Thyroid gland (tissue), 4 donors: ENCODE data around the gene UNC45B. TPM values are rescaled to one million over a fixed set of nuclear protein-coding genes. Genes with fewer than 3 reads are reported as not detected.

Source experiments
- DNase-seq, 2 donors: peaks; one replicate each; pipeline ENCODE4 v3.0.0-alpha.2; 2019
- H3K27ac ChIP-seq, 3 donors: fragments of 200-600 bp; sonication (generic); 1 replicate in 2 of 3; 2 replicates in 1 of 3; pipeline ENCODE4 v1.5.1; 2016 to 2019; ENCODE audit warnings: mild to moderate bottlenecking in 1 of 3, moderate library complexity in 1 of 3
- H3K27me3 ChIP-seq: fragments of 200-600 bp; sonication (generic); one replicate; pipeline ENCODE4 v1.5.1; 2019
- H3K36me3 ChIP-seq, 2 donors: fragments of 200-600 bp; sonication (generic); one replicate each; pipeline ENCODE4 v1.5.1; 2016 to 2019
- H3K4me1 ChIP-seq, 2 donors: fragments of 200-600 bp; sonication (generic); one replicate each; pipeline ENCODE4 v1.5.1; 2017 to 2019
- H3K4me3 ChIP-seq, 3 donors: fragments of 200-600 bp; sonication (generic); replicated peaks in 1 of 3; 1 replicate in 2 of 3; 2 replicates in 1 of 3; pipeline ENCODE4 v1.5.1; 2016; ENCODE audit warnings: mild to moderate bottlenecking in 1 of 3
- H3K9me3 ChIP-seq: fragments of 200-600 bp; sonication (generic); one replicate; pipeline ENCODE4 v1.5.1; 2017
- POLR2A ChIP-seq, 2 donors: fragments of 450-650 bp; IDR thresholded peaks; one replicate each; pipeline ENCODE4 v1.6.1; 2017; ENCODE audit warnings: antibody characterized with exemption in 2 of 2, mild to moderate bottlenecking in 2 of 2, moderate library complexity in 1 of 2
- WGBS, 2 donors: methylation state at CpG; one replicate each; pipeline ENCODE4 v1.1.5; 2017; 5-methylcytosine and 5-hydroxymethylcytosine counted together
- intact Hi-C: fragments of 100-400 bp; cut with DNase I; formaldehyde crosslinking; loops from one replicate; pipeline ENCODE4 v1.15.1; 2023
- total RNA-seq, 4 donors: library from RNA; depleted of rRNA; stranded (reverse); fragments of >200 nt; gene quantifications; one replicate each; pipeline ENCODE4 v1.2.3, GENCODE V29; 2016
- TF ChIP-seq, protein P1 (sequence below), 6 experiments: fragments of 200-600 bp in 3 of 6; fragments of 450-650 bp in 3 of 6; sonication (generic) in 3 of 6; IDR thresholded peaks; one replicate each; pipeline ENCODE4 v1.5.1; 2016 to 2019; ENCODE audit warnings: antibody characterized with exemption in 6 of 6, mild to moderate bottlenecking in 2 of 6, inconsistent platforms in 1 of 6, moderate library complexity in 1 of 6

Gene UNC45B
- not detected for total RNA-seq

GRCh38 chr17:35147375-35147905 lies at the start of gene UNC45B:
UNC45B (plus strand) TSS chr17:35147817; CDS start chr17:35148264, 447 bp downstream.
- intact Hi-C loops, result no loop called here
- WGBS, 2 donors, result 63 to 75% methylated on average over 4 of the region's 4 CpGs
- TF ChIP-seq, protein P1, sequence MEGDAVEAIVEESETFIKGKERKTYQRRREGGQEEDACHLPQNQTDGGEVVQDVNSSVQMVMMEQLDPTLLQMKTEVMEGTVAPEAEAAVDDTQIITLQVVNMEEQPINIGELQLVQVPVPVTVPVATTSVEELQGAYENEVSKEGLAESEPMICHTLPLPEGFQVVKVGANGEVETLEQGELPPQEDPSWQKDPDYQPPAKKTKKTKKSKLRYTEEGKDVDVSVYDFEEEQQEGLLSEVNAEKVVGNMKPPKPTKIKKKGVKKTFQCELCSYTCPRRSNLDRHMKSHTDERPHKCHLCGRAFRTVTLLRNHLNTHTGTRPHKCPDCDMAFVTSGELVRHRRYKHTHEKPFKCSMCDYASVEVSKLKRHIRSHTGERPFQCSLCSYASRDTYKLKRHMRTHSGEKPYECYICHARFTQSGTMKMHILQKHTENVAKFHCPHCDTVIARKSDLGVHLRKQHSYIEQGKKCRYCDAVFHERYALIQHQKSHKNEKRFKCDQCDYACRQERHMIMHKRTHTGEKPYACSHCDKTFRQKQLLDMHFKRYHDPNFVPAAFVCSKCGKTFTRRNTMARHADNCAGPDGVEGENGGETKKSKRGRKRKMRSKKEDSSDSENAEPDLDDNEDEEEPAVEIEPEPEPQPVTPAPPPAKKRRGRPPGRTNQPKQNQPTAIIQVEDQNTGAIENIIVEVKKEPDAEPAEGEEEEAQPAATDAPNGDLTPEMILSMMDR (IDR thresholded peaks at IDR 0.05), result no peak
- no peak for TF ChIP-seq POLR2A (IDR thresholded peaks at IDR 0.05)
- H3K4me1 ChIP-seq, result peaks cover 0 to 1% of the 10 kb centered on the region in 2 donors
- no peaks in the 10 kb centered on the region for H3K9me3 ChIP-seq
- no peak within 1 kb of the TSS for H3K27ac ChIP-seq
- no peaks in the 10 kb centered on the region for H3K36me3 ChIP-seq
- H3K27me3 ChIP-seq, result no peaks in the 10 kb centered on the region
- DNase-seq, result no peak
- no peak within 1 kb of the TSS for H3K4me3 ChIP-seq

GRCh38 chr17:35099908-35100307 lies 47.7 kb upstream of the UNC45B start:
- Histone ChIP-seq H3K4me1 (no peaks in the 10 kb centered on the region), H3K27me3 (no peaks in the 10 kb centered on the region), H3K27ac (no peak overlapping the region), H3K36me3 (peaks cover 13 to 23% of the 10 kb centered on the region in 2 donors), H3K4me3 (no peak overlapping the region), H3K9me3 (no peaks in the 10 kb centered on the region)
- TF ChIP-seq, protein P1 (IDR thresholded peaks at IDR 0.05), result no peak
- no peak for TF ChIP-seq POLR2A (IDR thresholded peaks at IDR 0.05)
- intact Hi-C loops, result no loop called here
- WGBS, 2 donors, result 92 to 95% methylated on average over 3 of the region's 3 CpGs
- no peak for DNase-seq

- no peaks in the 10 kb centered on the region for H3K4me1 ChIP-seq
- H3K27ac ChIP-seq, result no peak overlapping the region
- H3K27me3 ChIP-seq, result no peaks in the 10 kb centered on the region
- no peak for TF ChIP-seq POLR2A (IDR thresholded peaks at IDR 0.05)
- TF ChIP-seq, protein P1 (IDR thresholded peaks at IDR 0.05), result no peak
- H3K9me3 ChIP-seq, result no peaks in the 10 kb centered on the region
- intact Hi-C loops, result no loop called here
- peaks cover 17 to 26% of the 10 kb centered on the region in 2 donors for H3K36me3 ChIP-seq
- DNase-seq, result no peak
- H3K4me3 ChIP-seq, result no peak overlapping the region
- WGBS, 2 donors, result 97 to 99% methylated on average over 10 to 14 of the region's 14 CpGs
Measured at GRCh38 chr17:35101036-35101435, 46.6 kb upstream of the UNC45B start.

- H3K9me3 ChIP-seq, result no peaks in the 10 kb centered on the region
- H3K4me3 ChIP-seq, result no peak overlapping the region
- no peak overlapping the region for H3K27ac ChIP-seq
- TF ChIP-seq POLR2A (IDR thresholded peaks at IDR 0.05), result no peak
- TF ChIP-seq, protein P1 (IDR thresholded peaks at IDR 0.05), result no peak
- H3K36me3 ChIP-seq, result peaks cover 18 to 29% of the 10 kb centered on the region in 2 donors
- H3K4me1 ChIP-seq, result no peaks in the 10 kb centered on the region
- WGBS, 2 donors, result 94 to 95% methylated on average over 2 of the region's 2 CpGs
- DNase-seq, result no peak
- H3K27me3 ChIP-seq, result no peaks in the 10 kb centered on the region
- intact Hi-C loops, result no loop called here
Measured at GRCh38 chr17:35101725-35102124, 45.9 kb upstream of the UNC45B start.

- Histone ChIP-seq H3K27me3 (no peaks in the 10 kb centered on the region), H3K27ac (no peak overlapping the region), H3K4me3 (no peak overlapping the region), H3K4me1 (no peaks in the 10 kb centered on the region), H3K9me3 (no peaks in the 10 kb centered on the region), H3K36me3 (peaks cover 18 to 29% of the 10 kb centered on the region in 2 donors)
- no peak for DNase-seq
- intact Hi-C loops, result no loop called here
- WGBS, 2 donors, result 94 to 95% methylated on average over 5 of the region's 5 CpGs
- TF ChIP-seq POLR2A (IDR thresholded peaks at IDR 0.05), result no peak
- TF ChIP-seq, protein P1 (IDR thresholded peaks at IDR 0.05), result no peak
Measured at GRCh38 chr17:35103271-35103670, 44.3 kb upstream of the UNC45B start.
